Stimulated activated naive CD8-positive, alpha-beta T cell treated with anti-CD3 and anti-CD28 coated beads, Interleukin-15, Interleukin-2, amounts not matched to agents 100 ng/mL and 50 ng/mL, for 24 hours (primary cell): ENCODE data around the gene MYO10.
A peak's percentile ranks its signal among the peaks of the same experiment; 100 is the strongest.

ENCODE experiments used
- H3K27ac Mint-ChIP-seq: one replicate; pipeline ENCODE4 v1.8.0; 2021; ENCODE audit warnings: mild to moderate bottlenecking, mixed read lengths
- H3K27me3 Mint-ChIP-seq: one replicate; pipeline ENCODE4 v1.8.0; 2021; ENCODE audit warnings: mixed read lengths
- H3K36me3 Mint-ChIP-seq: one replicate; pipeline ENCODE4 v1.8.0; 2021; ENCODE audit warnings: low read depth, mixed read lengths
- H3K4me1 Mint-ChIP-seq: one replicate; pipeline ENCODE4 v1.8.0; 2021; ENCODE audit warnings: low read depth, mixed read lengths
- H3K4me3 Mint-ChIP-seq: one replicate; pipeline ENCODE4 v1.8.0; 2021; ENCODE audit warnings: mild to moderate bottlenecking, mixed read lengths
- H3K9me3 Mint-ChIP-seq: one replicate; pipeline ENCODE4 v1.8.0; 2021; ENCODE audit warnings: mixed read lengths

The MYO10 gene

DNA sequence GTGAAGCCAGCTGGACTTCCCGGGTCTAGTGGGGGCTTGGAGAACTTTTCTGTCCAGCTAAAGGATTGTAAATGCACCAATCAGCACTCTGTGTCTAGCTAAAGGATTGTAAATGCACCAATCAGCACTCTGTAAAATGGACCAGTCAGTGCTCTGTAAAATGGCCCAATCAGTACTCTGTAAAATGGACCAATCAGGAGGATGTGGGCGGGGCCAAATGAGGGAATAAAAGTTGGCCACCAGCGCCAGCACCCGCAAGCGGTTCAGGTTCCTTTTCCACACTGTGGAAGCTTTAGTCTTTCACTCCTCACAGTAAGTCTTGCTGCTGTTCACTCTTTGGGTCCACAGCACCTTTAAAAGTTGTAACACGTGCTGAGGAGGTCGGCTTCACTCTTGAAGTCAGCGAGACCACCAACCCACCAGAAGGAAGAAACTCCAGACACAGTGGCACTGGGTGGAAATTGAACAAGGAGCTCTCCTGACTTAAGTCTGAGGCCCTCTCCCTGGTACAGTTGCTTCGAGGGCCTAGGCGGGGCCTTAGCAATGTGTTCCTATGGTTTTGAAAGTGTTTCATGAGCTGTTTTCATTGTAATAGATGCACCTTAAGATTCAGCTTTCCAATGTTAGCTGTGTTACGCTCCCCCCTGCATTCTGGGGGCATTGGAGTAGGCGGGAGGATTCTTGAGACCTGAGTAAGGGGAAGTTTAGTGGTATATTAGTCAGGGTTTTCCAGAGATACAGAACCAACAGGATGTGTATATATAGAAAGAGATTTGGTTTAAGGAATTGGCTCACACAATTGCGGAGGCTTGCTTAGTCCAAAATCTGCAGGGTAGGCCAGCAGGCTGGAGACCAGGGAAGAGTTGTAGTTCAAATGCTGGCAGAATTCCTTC is 21.5 kb upstream of the MYO10 start:
- Mint-ChIP-seq H3K27me3 (no peaks in the 10 kb centered on the region), H3K4me3 (no peak overlapping the region), H3K27ac (no peak overlapping the region), H3K9me3 (peaks cover 4% of the 10 kb centered on the region), H3K36me3 (no peaks in the 10 kb centered on the region), H3K4me1 (no peaks in the 10 kb centered on the region)

DNA sequence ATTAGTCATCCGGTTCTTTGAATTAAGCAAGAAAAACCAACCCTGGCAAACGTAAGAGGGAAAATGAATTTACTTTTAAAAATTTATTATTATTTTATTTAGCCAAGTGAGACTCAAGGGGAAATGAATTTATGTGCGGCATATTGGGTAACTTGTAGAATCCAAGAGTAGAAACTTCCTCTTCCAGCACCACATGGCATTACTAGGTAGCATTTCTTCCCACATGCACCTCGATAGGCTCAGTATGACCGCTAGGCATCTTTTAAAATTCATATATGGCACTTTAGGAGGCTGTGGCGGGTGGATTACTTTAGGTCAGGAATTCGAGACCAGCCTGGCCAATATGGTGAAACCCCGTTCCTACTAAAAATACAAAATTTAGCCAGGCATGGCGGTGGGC is 17.6 kb upstream of the MYO10 start:
- H3K9me3 Mint-ChIP-seq: peaks cover 4% of the 10 kb centered on the region
- H3K27me3 Mint-ChIP-seq: no peaks in the 10 kb centered on the region
- H3K4me3 Mint-ChIP-seq: no peak overlapping the region
- no peak overlapping the region for H3K27ac Mint-ChIP-seq
- no peaks in the 10 kb centered on the region for H3K36me3 Mint-ChIP-seq
- H3K4me1 Mint-ChIP-seq: no peaks in the 10 kb centered on the region

DNA sequence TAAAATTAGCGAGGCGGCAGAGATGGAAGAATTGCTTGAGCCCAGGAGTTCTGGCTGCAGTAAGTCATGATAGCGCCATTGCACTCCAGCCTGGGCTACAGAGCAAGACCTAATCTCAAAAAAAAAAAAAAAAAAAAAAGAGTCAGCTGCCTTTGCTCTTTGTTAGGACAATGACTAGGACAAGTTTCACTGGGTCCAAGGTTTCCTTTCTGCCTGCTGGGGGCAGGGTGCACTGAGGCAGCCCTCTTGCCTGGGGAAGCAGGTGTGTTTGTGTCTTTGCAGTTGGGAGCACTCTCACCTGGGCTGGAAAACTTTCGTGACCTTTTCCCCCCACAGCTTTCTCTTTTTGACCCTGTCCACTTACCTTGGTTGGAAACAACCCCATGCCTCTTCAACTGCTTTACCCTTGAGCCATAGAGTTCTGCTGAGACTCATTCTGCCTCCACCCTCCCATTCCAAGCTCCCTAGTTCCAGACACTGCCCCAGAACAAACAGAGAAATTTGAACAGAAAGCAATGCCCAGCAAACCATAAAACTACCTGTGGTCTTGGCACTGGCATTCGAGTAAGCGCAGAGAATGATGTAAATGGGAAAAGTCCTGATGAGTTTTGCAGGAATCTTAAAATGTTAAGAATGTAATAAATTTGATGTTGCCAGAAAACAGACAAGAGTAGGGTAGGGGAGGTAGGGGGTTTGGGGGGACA is 17.0 kb upstream of the MYO10 start:
- Mint-ChIP-seq H3K9me3 (peaks cover 8% of the 10 kb centered on the region), H3K27me3 (no peaks in the 10 kb centered on the region), H3K4me1 (no peaks in the 10 kb centered on the region), H3K4me3 (no peak overlapping the region), H3K27ac (no peak overlapping the region), H3K36me3 (no peaks in the 10 kb centered on the region)

DNA sequence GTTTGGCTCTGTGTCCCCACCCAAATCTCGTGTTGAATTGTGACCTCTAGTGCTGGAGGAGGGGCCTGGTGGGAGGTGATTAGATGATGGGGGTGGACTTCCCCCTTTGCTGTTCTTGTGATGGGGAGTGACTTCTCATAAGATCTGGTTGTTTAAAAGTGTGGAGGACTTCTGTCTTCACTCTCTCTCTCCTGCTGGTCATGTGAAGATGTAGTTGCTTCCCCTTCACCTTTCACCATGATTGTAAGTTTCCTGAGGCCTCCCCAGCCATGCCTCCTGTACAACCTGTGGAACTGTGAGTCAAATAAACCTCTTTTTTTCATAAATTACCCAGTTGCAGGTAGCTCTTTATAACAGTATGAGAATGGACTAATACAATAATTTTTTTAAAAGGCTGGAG is 10.6 kb upstream of the MYO10 start:
- Mint-ChIP-seq H3K4me3 (no peak overlapping the region), H3K9me3 (peaks cover 21% of the 10 kb centered on the region), H3K27me3 (peaks cover 3% of the 10 kb centered on the region), H3K36me3 (no peaks in the 10 kb centered on the region), H3K4me1 (no peaks in the 10 kb centered on the region), H3K27ac (no peak overlapping the region)

DNA sequence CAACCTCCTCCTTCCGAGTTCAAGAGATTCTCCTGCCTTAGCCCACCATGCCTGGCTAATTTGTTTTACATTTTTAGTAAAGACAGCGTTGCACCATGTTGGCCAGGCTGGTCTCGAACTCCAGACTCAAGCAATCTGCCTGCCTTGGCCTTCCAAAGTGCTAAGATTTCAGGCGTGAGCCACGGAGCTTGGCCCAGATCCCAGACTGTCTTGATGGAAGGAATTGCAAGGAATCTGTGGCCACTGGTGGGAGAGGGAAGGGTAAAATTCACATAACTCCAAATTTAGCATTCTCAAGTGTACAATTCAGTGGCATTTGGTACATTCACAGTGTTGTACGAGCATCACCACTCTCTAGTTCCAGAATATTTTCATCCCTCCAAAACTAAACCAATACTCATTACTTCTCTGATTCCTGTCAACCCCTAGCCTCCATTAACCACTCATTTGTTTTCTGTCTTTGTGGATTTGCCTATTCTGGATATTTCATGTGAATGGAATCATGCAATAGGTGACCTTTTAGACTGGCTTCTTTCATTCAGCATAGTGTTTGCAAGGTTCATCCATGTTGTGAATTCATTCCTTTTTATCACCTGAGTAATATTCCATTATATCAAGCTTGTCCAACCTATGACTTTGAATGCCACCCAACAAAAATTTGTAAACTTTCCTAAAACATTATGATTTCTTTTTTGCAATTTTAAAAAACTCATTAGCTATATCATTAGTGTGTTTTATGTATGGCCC is 8.9 kb upstream of the MYO10 start:
- H3K4me3 Mint-ChIP-seq: no peak overlapping the region
- H3K27me3 Mint-ChIP-seq: peaks cover 8% of the 10 kb centered on the region
- peaks cover 21% of the 10 kb centered on the region for H3K9me3 Mint-ChIP-seq
- H3K4me1 Mint-ChIP-seq: no peaks in the 10 kb centered on the region
- H3K36me3 Mint-ChIP-seq: no peaks in the 10 kb centered on the region
- no peak overlapping the region for H3K27ac Mint-ChIP-seq

DNA sequence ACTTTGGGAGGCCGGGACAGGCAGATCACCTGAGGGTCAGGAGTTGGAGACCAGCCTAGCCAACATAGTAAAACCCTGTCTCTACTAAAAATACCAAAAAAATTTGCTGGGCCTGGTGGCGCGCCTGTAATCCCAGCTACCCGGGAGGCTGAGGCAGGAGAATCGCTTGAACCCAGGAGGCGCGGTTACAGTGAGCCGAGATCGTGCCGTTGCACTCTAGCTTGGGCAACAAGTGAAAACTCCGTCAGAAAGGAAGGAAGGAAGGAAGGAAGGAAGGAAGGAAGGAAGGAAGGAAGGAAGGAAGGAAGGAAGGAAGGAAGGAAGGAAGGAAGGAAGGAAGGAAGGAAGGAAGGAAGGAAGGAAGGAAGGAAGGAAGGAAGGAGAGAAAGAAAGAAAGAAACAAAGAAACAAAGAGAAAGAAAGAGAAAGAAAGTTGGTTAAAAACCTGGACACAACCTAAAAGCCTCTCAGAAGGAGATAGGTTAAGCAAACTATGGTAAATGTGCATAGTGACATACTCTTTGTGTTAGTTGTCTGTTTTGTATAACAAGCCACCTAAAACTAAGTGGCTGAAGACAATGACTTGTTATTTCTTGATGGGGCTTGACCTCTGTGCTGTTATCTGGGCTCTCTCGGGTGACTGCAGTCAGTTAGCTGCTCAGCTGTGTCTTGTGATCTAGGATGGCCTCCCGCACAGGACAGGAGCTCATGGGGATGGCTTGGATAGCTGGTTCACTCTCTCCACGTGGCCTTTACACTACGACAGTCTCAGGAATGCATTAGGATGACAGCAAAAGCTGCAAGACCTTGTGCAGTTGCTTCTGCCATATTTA is 8.0 kb upstream of the MYO10 start:
- Mint-ChIP-seq H3K27me3 (peaks cover 13% of the 10 kb centered on the region), H3K4me3 (no peak overlapping the region), H3K36me3 (no peaks in the 10 kb centered on the region), H3K9me3 (peaks cover 21% of the 10 kb centered on the region), H3K4me1 (no peaks in the 10 kb centered on the region), H3K27ac (no peak overlapping the region)

DNA sequence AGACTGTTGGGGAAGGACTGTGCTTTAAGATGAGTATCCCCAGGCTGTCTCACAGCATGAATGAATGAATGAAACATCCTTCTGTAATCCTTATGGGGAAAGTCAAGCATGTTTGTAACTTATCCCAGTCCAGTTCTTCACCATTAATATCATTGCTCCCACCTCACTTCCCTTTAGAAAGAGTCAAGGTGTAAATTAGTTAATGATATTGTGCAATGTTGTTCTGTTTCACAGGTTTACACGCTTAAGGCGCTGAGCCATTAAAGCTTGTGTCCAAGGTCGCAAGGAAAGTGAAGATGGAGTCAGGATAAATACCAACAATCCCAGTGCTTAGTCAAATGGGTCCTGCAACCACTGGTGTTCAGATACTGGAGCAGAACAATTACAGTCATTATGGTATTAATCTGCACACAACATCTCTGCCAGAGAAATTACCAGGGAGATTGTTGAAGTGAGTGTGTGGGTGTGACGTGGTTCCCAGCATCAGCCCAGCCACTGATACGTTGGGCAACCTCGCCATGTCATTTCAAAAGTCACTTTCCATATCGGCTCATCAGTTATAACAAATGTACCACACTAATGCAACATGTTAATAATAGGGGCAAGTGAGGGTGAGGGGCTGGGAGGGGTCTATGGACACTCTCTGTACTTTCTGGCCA is 1.5 kb upstream of the MYO10 start:
- peaks cover 71% of the 10 kb centered on the region for H3K27me3 Mint-ChIP-seq
- no peaks in the 10 kb centered on the region for H3K36me3 Mint-ChIP-seq
- no peak overlapping the region for H3K4me3 Mint-ChIP-seq
- no peaks in the 10 kb centered on the region for H3K9me3 Mint-ChIP-seq
- H3K4me1 Mint-ChIP-seq: peaks cover 17% of the 10 kb centered on the region
- H3K27ac Mint-ChIP-seq: no peak overlapping the region

DNA sequence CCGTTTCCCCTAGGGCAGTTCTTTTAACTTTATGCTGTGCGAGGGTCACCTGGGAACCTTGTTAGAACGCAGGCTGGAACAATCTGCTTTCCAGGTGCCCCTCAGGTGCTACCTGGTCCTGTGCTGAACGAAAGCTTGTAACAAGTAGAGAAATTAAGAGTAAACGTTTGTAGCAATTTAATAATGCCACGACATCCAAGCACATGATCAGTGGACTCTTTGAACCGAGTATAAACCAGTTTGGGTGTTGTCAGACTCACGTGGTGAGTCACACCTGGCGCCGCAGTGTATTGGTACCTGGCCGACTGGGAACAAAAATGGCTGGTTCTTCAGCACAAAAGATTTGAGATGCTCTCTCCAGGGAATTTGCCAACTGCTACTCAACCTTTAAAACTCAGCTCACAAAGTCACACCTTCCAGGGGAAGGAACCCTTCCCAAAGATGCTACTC is 926 bp upstream of the MYO10 start:
- Mint-ChIP-seq H3K4me3 (no peak overlapping the region), H3K9me3 (no peaks in the 10 kb centered on the region), H3K27ac (no peak overlapping the region), H3K27me3 (peaks cover 74% of the 10 kb centered on the region), H3K4me1 (peaks cover 17% of the 10 kb centered on the region), H3K36me3 (no peaks in the 10 kb centered on the region)

DNA sequence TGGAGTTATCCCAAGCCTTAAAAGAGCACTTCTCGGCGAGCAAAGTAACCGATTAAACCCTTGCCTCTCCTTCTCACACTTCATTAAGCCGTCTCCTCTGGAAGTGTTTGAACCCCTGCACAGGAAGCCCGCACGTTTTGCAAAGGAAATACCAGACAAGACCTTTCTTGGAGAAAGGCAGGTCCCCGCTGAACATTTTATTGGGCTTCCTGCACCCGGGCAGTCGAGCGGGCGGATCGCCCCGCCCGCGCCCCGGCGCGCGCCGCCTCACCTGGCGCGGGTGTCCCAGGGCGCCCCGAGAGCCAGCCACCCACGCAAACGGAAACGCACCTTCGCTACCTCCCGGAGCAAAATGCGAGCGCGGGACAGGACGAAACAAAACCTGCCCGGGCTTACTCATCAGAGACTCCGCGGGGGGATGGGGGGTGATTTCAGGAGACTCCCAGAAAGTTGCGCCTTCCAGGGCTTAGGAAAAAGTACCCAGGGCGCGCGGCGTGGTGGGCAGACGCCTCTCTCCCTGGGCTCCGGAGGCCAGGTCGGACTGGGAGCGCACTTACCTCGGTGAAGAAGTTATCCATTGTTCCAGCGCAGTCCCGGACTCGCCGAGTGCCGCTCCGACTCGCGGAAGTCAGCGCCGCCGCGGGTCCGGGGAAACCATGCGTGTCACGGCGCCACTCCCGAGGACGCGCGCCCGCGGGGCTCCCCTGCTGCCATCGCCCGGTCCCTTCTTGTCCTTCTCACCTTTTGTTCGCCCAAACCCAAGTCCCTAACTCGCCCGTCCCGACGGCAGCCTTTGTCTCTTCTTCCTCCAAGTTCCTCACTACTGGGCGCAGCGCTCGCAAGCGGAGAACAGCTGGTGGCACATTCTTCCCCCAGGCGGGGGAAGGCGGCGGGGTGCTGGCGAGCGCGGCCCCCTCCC is 598 bp downstream of the MYO10 start:
- no peak overlapping the region for H3K27ac Mint-ChIP-seq

DNA sequence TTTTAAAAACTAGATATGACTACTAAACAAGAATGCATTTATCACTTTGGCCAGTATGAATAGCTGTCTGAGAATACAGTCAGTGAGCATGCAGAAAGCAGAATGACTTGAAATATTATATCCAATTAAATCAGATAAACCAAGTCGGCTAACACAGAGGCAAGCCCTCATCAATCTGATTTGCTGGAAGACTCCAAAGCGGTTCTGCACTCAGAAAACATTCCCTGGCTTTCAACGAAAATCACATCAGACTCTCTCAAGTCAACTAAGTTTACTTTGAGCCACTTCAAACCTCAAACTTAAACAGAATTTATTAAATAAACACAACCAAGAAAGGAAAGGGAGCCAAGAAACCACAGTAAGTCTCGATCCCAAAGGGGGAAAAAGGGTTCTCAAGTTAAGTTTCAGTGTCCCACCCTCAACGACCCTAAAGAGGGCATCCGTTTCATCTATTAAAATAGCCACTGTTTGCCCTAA is 1.4 kb downstream of the MYO10 start:
- no peak overlapping the region for H3K27ac Mint-ChIP-seq
- H3K4me1 Mint-ChIP-seq: peaks cover 17% of the 10 kb centered on the region
- peak overlapping the region; percentile 65 for H3K4me3 Mint-ChIP-seq
- H3K27me3 Mint-ChIP-seq: peaks cover 84% of the 10 kb centered on the region
- H3K9me3 Mint-ChIP-seq: no peaks in the 10 kb centered on the region
- no peaks in the 10 kb centered on the region for H3K36me3 Mint-ChIP-seq

More for the DNA sequence above, 598 bp downstream of the MYO10 start:
- peaks cover 17% of the 10 kb centered on the region for H3K4me1 Mint-ChIP-seq
- H3K27me3 Mint-ChIP-seq: peaks cover 85% of the 10 kb centered on the region
- peak overlapping the region; percentile 74 for H3K4me3 Mint-ChIP-seq
- no peaks in the 10 kb centered on the region for H3K9me3 Mint-ChIP-seq
- H3K36me3 Mint-ChIP-seq: no peaks in the 10 kb centered on the region

DNA sequence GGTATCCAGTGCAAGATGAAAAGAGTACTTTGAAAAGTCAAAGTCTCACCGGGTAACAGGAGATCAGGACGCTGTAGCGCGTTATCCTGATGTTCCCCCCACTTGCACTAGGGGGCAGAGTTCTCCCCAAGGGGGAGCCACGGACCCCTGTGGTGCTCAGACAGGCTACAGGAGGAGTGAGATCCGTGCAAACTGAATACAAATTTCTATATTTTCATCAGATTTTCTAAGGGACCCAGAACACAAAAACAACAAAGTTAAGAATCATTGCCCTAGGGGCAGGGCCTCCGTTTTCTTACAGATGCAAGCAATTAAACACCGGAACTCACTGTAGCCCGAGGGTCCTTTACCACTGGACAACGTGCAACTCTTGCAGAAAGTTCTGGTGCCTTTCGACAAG is 2.0 kb downstream of the MYO10 start:
- Mint-ChIP-seq H3K36me3 (no peaks in the 10 kb centered on the region), H3K9me3 (no peaks in the 10 kb centered on the region), H3K27me3 (peaks cover 82% of the 10 kb centered on the region), H3K4me3 (no peak overlapping the region), H3K27ac (no peak overlapping the region), H3K4me1 (peaks cover 17% of the 10 kb centered on the region)

DNA sequence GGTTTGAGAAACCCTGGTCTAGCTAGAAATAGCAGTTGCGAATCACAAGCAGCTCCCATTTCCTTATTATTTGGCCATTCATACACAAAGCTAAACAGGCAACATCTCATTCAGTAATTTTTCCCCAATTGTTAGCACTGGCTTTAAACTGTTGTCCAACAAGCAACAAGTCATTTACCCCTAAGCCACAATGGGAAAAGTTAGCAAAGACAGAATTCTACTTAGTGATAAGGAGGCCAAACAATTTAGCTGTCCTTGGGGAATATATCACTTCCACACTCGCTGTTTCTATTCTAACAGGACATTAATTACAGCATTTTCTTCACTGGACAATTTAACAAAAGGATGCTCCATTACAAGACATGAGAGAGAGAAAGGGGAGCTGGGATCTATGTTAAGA is 2.8 kb downstream of the MYO10 start:
- H3K27me3 Mint-ChIP-seq: peaks cover 74% of the 10 kb centered on the region
- H3K27ac Mint-ChIP-seq: no peak overlapping the region
- no peaks in the 10 kb centered on the region for H3K9me3 Mint-ChIP-seq
- H3K36me3 Mint-ChIP-seq: no peaks in the 10 kb centered on the region
- no peak overlapping the region for H3K4me3 Mint-ChIP-seq
- peaks cover 17% of the 10 kb centered on the region for H3K4me1 Mint-ChIP-seq

DNA sequence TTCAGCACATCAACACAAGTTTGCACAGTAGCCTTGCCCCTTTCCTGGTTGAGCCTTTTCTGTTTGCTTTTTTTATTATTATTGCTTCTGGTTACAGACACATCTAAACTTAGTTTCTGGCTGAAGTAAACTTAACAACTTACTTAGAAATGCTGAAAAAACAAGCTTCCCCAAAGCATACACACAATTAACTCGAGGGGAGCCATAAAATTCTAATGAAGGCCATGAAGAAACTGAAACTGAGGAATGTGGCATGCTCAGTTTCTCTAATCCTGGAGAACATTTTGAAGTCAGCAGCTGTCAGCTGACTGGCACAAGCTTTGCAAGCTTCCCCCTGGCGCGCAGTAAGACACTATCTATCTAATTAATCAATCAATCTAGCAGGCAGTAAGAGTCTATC is 3.7 kb downstream of the MYO10 start:
- Mint-ChIP-seq H3K4me1 (peaks cover 17% of the 10 kb centered on the region), H3K27ac (no peak overlapping the region), H3K36me3 (no peaks in the 10 kb centered on the region), H3K27me3 (peaks cover 65% of the 10 kb centered on the region), H3K4me3 (no peak overlapping the region), H3K9me3 (no peaks in the 10 kb centered on the region)
